HCT116 (cell line): ENCODE measurements around the gene URB1. TPM values are rescaled to one million over a fixed set of nuclear protein-coding genes. Genes with fewer than 3 reads are reported as not detected.

Experiments used
- ATAC-seq: fragments of 200-7000 bp; cut with Tn5 transposase; 2 replicates; pipeline ENCODE4 v1.9.1; 2020; ENCODE audit warnings: mild to moderate bottlenecking, moderate library complexity
- BruUV-seq: library from RNA; stranded (reverse); fragments of 400-500 nt; replicated peaks from 2 replicates; lab custom pipeline; 2021; lab: Mats Ljungman, UMichigan
- CTCF ChIA-PET: fragments of 300-600 bp; sonication (Branson Sonifier 250); formaldehyde crosslinking; loops from one replicate; lab custom pipeline; 2021; ENCODE audit warnings: antibody characterized with exemption; lab: Charles Lee
- POLR2A ChIA-PET: fragments of 300-600, 350-600 bp; sonication (Branson Sonifier 250); formaldehyde crosslinking; loops from one replicate; lab custom pipeline; 2021; ENCODE audit warnings: antibody characterized with exemption; lab: Charles Lee
- RAD21 ChIA-PET, 2 experiments: fragments of 300-600 bp; sonication (Branson Sonifier 250); formaldehyde crosslinking; loops; one replicate each; lab custom pipeline; 2023; ENCODE audit warnings: low total read pairs in 2 of 2; ENCODE audit not compliant: uncharacterized antibody in 2 of 2, unreplicated experiment in 2 of 2, low non-redundant PET in 1 of 2; lab: Charles Lee
- DNase-seq: peaks from one replicate; pipeline ENCODE4 v3.0.0-alpha.2; 2010; ENCODE audit warnings: low read depth, low spot score
- H2AFZ ChIP-seq: fragments of 200-600 bp; shearing (Covaris generic), sonication (generic); 2 replicates; pipeline ENCODE4 v1.6.1; 2017; ENCODE audit warnings: low read depth, mixed run types, mixed read lengths, antibody characterized with exemption, low read length; ENCODE audit not compliant: poor library complexity, severe bottlenecking
- H3K27ac ChIP-seq: 2 replicates; pipeline ENCODE4 v1.5.1; 2012; ENCODE audit warnings: low read depth, low read length
- H3K27me3 ChIP-seq: fragments of 200-600 bp; sonication (generic); 2 replicates; pipeline ENCODE4 v1.6.1; 2016; ENCODE audit warnings: mixed run types, low read length, mixed read lengths; ENCODE audit not compliant: insufficient read depth
- H3K36me3 ChIP-seq, 2 experiments: fragments of 200-500 bp in 1 of 2; fragments of 200-600 bp in 1 of 2; sonication (Bioruptor generic) in 1 of 2; sonication (generic) in 1 of 2; 2 replicates each; pipeline versions ENCODE4 v1.5.1 to v1.6.1; 2014 to 2016; ENCODE audit warnings: low read length in 2 of 2, inconsistent platforms in 1 of 2, mixed read lengths in 1 of 2, mixed run types in 1 of 2; ENCODE audit not compliant: insufficient read depth in 2 of 2, control insufficient read depth in 1 of 2
- H3K4me1 ChIP-seq, 2 experiments: fragments of 200-600 bp in 1 of 2; sonication (generic) in 1 of 2; 2 replicates each; pipeline versions ENCODE4 v1.5.1 to v1.6.1; 2012 to 2017; ENCODE audit warnings: low read length in 2 of 2, inconsistent platforms in 1 of 2, mild to moderate bottlenecking in 1 of 2, mixed read lengths in 1 of 2, mixed run types in 1 of 2, moderate library complexity in 1 of 2; ENCODE audit not compliant: insufficient read depth in 2 of 2, control insufficient read depth in 1 of 2
- H3K4me2 ChIP-seq: fragments of 200-600 bp; sonication (generic); 2 replicates; pipeline ENCODE4 v1.6.1; 2017; ENCODE audit warnings: mixed run types, low read length, mixed read lengths
- H3K4me3 ChIP-seq, 2 experiments: fragments of 200-600 bp in 1 of 2; sonication (generic) in 1 of 2; replicated peaks in 1 of 2; 2 replicates each; pipeline ENCODE4 v1.5.1; 2011 to 2016; ENCODE audit warnings: low read length in 2 of 2, control low read depth in 1 of 2, low read depth in 1 of 2, mild to moderate bottlenecking in 1 of 2, mixed read lengths in 1 of 2, mixed run types in 1 of 2
- H3K79me2 ChIP-seq: fragments of 200-600 bp; sonication (generic); 2 replicates; pipeline ENCODE4 v1.6.1; 2017; ENCODE audit warnings: mild to moderate bottlenecking, mixed run types, low read length, moderate library complexity, mixed read lengths; ENCODE audit not compliant: insufficient read depth
- H3K9ac ChIP-seq: fragments of 200-600 bp; sonication (generic); 2 replicates; pipeline ENCODE4 v1.6.1; 2016; ENCODE audit warnings: low read length, mixed read lengths
- H3K9me2 ChIP-seq: fragments of 200-600 bp; sonication (generic), shearing (Covaris generic); 2 replicates; pipeline ENCODE4 v1.6.1; 2017; ENCODE audit warnings: mixed run types, mild to moderate bottlenecking, moderate library complexity; ENCODE audit not compliant: insufficient read depth
- H3K9me3 ChIP-seq, 2 experiments: fragments of 200-500 bp in 1 of 2; fragments of 200-600 bp in 1 of 2; sonication (Bioruptor generic) in 1 of 2; sonication (generic) in 1 of 2; 2 replicates each; pipeline ENCODE4 v1.6.1; 2014 to 2017; ENCODE audit warnings: low read length in 2 of 2, mixed read lengths in 2 of 2, inconsistent platforms in 1 of 2, low read depth in 1 of 2, mild to moderate bottlenecking in 1 of 2, mixed run types in 1 of 2, moderate library complexity in 1 of 2; ENCODE audit not compliant: control insufficient read depth in 1 of 2, insufficient read depth in 1 of 2
- H4K20me1 ChIP-seq: fragments of 200-600 bp; sonication (generic), shearing (Covaris generic); 2 replicates; pipeline ENCODE4 v1.6.1; 2017; ENCODE audit warnings: mixed run types, mild to moderate bottlenecking, moderate library complexity; ENCODE audit not compliant: insufficient read depth
- ATF3 ChIP-seq: IDR thresholded peaks from 2 replicates; pipeline ENCODE4 v1.6.1; 2012
- CEBPB ChIP-seq: IDR thresholded peaks from 2 replicates; pipeline ENCODE4 v1.6.1; 2012; ENCODE audit warnings: low read depth
- CTCF ChIP-seq, 3 experiments: fragments of 200-600 bp in 1 of 3; sonication (generic) in 1 of 3; IDR thresholded peaks in 2 of 3; conservative IDR thresholded peaks in 1 of 3; 2 replicates each; pipeline ENCODE4 v1.5.1; 2012 to 2017; ENCODE audit warnings: low read depth in 2 of 3, low read length in 2 of 3, antibody characterized with exemption in 1 of 3, borderline replicate concordance in 1 of 3, control low read depth in 1 of 3, mild to moderate bottlenecking in 1 of 3, mixed read lengths in 1 of 3, mixed run types in 1 of 3, moderate library complexity in 1 of 3; ENCODE audit not compliant: insufficient read depth in 1 of 3
- EGR1 ChIP-seq: IDR thresholded peaks from 2 replicates; pipeline ENCODE4 v1.6.1; 2012; ENCODE audit warnings: low read depth
- ELF1 ChIP-seq: IDR thresholded peaks from 2 replicates; pipeline ENCODE4 v1.6.1; 2012; ENCODE audit warnings: low read depth, borderline replicate concordance
- MAX ChIP-seq: IDR thresholded peaks from 2 replicates; pipeline ENCODE4 v1.6.1; 2012
- POLR2AphosphoS5 ChIP-seq: IDR thresholded peaks from 2 replicates; pipeline ENCODE4 v1.6.1; 2011; ENCODE audit warnings: mild to moderate bottlenecking, low read depth, low read length, moderate library complexity
- RAD21 ChIP-seq: IDR thresholded peaks from 2 replicates; pipeline ENCODE4 v1.6.1; 2012; ENCODE audit warnings: low read depth, mild to moderate bottlenecking
- REST ChIP-seq: IDR thresholded peaks from 2 replicates; pipeline ENCODE4 v1.6.1; 2012; ENCODE audit warnings: low read depth
- SIN3A ChIP-seq: IDR thresholded peaks from 2 replicates; pipeline ENCODE4 v1.6.1; 2012; ENCODE audit warnings: low read depth
- SP1 ChIP-seq: IDR thresholded peaks from 2 replicates; pipeline ENCODE4 v1.6.1; 2012; ENCODE audit warnings: low read depth
- SRF ChIP-seq: IDR thresholded peaks from 2 replicates; pipeline ENCODE4 v1.6.1; 2012; ENCODE audit warnings: low read depth
- TCF7L2 ChIP-seq: IDR thresholded peaks from 2 replicates; pipeline ENCODE4 v1.7.0; 2011; ENCODE audit warnings: borderline replicate concordance, inconsistent platforms; ENCODE audit not compliant: insufficient read depth, insufficient read length; ENCODE audit errors: extremely low read depth
- YY1 ChIP-seq: IDR thresholded peaks from 2 replicates; pipeline ENCODE4 v1.6.1; 2011; ENCODE audit warnings: low read length, low read depth, moderate library complexity, mild to moderate bottlenecking; ENCODE audit not compliant: insufficient replicate concordance; ENCODE audit errors: extremely low read depth
- ZFX ChIP-seq: fragments of 450-650 bp; IDR thresholded peaks from 2 replicates; pipeline ENCODE4 v1.6.1; 2017
- ZNF274 ChIP-seq: fragments of 200-500 bp; sonication (Bioruptor generic); IDR thresholded peaks from 2 replicates; pipeline ENCODE4 v1.6.1; 2014; ENCODE audit warnings: mild to moderate bottlenecking, low read depth, low read length, inconsistent platforms
- intact Hi-C: fragments of 100-400 bp; cut with micrococcal nuclease; formaldehyde crosslinking; loops from 2 replicates; pipeline ENCODE4 v1.10.0; 2022
- total RNA-seq: library from RNA; stranded (reverse); gene quantifications from one replicate; pipeline ENCODE4 v1.2.1, GENCODE V29; 2021; ENCODE audit not compliant: unreplicated experiment

URB1 gene
- total RNA-seq, 1 experiment from 2014 or later, result 28.3 TPM

GRCh38 chr21:32331444-32332305, 61.1 kb downstream of the URB1 start (continued):
- TF ChIP-seq ELF1, result no peak
- TF ChIP-seq, all 23 proteins: peak for 0

GRCh38 chr21:32330784-32331311, 62.0 kb downstream of the URB1 start:
- DNase-seq, result no peak
- POLR2A ChIA-PET, result no interaction called here
- no peak overlapping the region for H3K4me2 ChIP-seq
- H3K27me3 ChIP-seq, result no peaks in the 10 kb centered on the region
- H3K79me2 ChIP-seq, result peaks cover 44% of the 10 kb centered on the region
- BruUV-seq, result no TSS peak
- RAD21 ChIA-PET, result no interaction called here
- H3K27ac ChIP-seq, result no peak overlapping the region
- no peak overlapping the region for H3K9ac ChIP-seq
- intact Hi-C loops, result no loop called here
- no peaks in the 10 kb centered on the region for H3K4me1 ChIP-seq
- H3K9me2 ChIP-seq, result no peaks in the 10 kb centered on the region
- CTCF ChIA-PET, result no interaction called here
- ATAC-seq, result no peak
- H3K36me3 ChIP-seq, result peaks cover 54 to 77% of the 10 kb centered on the region in 2 experiments
- H4K20me1 ChIP-seq, result peaks cover 4% of the 10 kb centered on the region; the same call in 1 of the 2 replicates
- H3K4me3 ChIP-seq, result no peak overlapping the region
- no peak overlapping the region for H2AFZ ChIP-seq
- no peaks in the 10 kb centered on the region for H3K9me3 ChIP-seq
- TF ChIP-seq EGR1 (no peak), MAX (no peak), ELF1 (no peak), CEBPB (no peak), REST (no peak), RAD21 (no peak), ZNF274 (no peak), ZFX (no peak), ATF3 (no peak), SRF (no peak), SP1 (no peak), CTCF (IDR thresholded peaks at IDR 0.05 in 2 of 3, conservative IDR thresholded peaks at IDR 0.05 in 1 of 3; ENCODE audit: borderline replicate concordance in 1 of 3, insufficient read depth in 1 of 3, low read depth in 2 of 3, low read length in 2 of 3) (no peak), SIN3A (no peak), YY1 (no peak), POLR2AphosphoS5 (no peak), TCF7L2 (no peak)
